HCT116 (cell line): ENCODE measurements around the gene GRIFIN. TPM values are rescaled to one million over a fixed set of nuclear protein-coding genes. Genes with fewer than 3 reads are reported as not detected.

Experiments used
- ATAC-seq: fragments of 200-7000 bp; cut with Tn5 transposase; 2 replicates; pipeline ENCODE4 v1.9.1; 2020; ENCODE audit warnings: mild to moderate bottlenecking, moderate library complexity
- BruUV-seq: library from RNA; stranded (reverse); fragments of 400-500 nt; replicated peaks from 2 replicates; lab custom pipeline; 2021; lab: Mats Ljungman, UMichigan
- CTCF ChIA-PET: fragments of 300-600 bp; sonication (Branson Sonifier 250); formaldehyde crosslinking; loops from one replicate; lab custom pipeline; 2021; ENCODE audit warnings: antibody characterized with exemption; lab: Charles Lee
- POLR2A ChIA-PET: fragments of 300-600, 350-600 bp; sonication (Branson Sonifier 250); formaldehyde crosslinking; loops from one replicate; lab custom pipeline; 2021; ENCODE audit warnings: antibody characterized with exemption; lab: Charles Lee
- RAD21 ChIA-PET, 2 experiments: fragments of 300-600 bp; sonication (Branson Sonifier 250); formaldehyde crosslinking; loops; one replicate each; lab custom pipeline; 2023; ENCODE audit warnings: low total read pairs in 2 of 2; ENCODE audit not compliant: uncharacterized antibody in 2 of 2, unreplicated experiment in 2 of 2, low non-redundant PET in 1 of 2; lab: Charles Lee
- DNase-seq: peaks from one replicate; pipeline ENCODE4 v3.0.0-alpha.2; 2010; ENCODE audit warnings: low read depth, low spot score
- H2AFZ ChIP-seq: fragments of 200-600 bp; shearing (Covaris generic), sonication (generic); 2 replicates; pipeline ENCODE4 v1.6.1; 2017; ENCODE audit warnings: low read depth, mixed run types, mixed read lengths, antibody characterized with exemption, low read length; ENCODE audit not compliant: poor library complexity, severe bottlenecking
- H3K27ac ChIP-seq: 2 replicates; pipeline ENCODE4 v1.5.1; 2012; ENCODE audit warnings: low read depth, low read length
- H3K27me3 ChIP-seq: fragments of 200-600 bp; sonication (generic); 2 replicates; pipeline ENCODE4 v1.6.1; 2016; ENCODE audit warnings: mixed run types, low read length, mixed read lengths; ENCODE audit not compliant: insufficient read depth
- H3K36me3 ChIP-seq, 2 experiments: fragments of 200-500 bp in 1 of 2; fragments of 200-600 bp in 1 of 2; sonication (Bioruptor generic) in 1 of 2; sonication (generic) in 1 of 2; 2 replicates each; pipeline versions ENCODE4 v1.5.1 to v1.6.1; 2014 to 2016; ENCODE audit warnings: low read length in 2 of 2, inconsistent platforms in 1 of 2, mixed read lengths in 1 of 2, mixed run types in 1 of 2; ENCODE audit not compliant: insufficient read depth in 2 of 2, control insufficient read depth in 1 of 2
- H3K4me1 ChIP-seq, 2 experiments: fragments of 200-600 bp in 1 of 2; sonication (generic) in 1 of 2; 2 replicates each; pipeline versions ENCODE4 v1.5.1 to v1.6.1; 2012 to 2017; ENCODE audit warnings: low read length in 2 of 2, inconsistent platforms in 1 of 2, mild to moderate bottlenecking in 1 of 2, mixed read lengths in 1 of 2, mixed run types in 1 of 2, moderate library complexity in 1 of 2; ENCODE audit not compliant: insufficient read depth in 2 of 2, control insufficient read depth in 1 of 2
- H3K4me2 ChIP-seq: fragments of 200-600 bp; sonication (generic); 2 replicates; pipeline ENCODE4 v1.6.1; 2017; ENCODE audit warnings: mixed run types, low read length, mixed read lengths
- H3K4me3 ChIP-seq, 2 experiments: fragments of 200-600 bp in 1 of 2; sonication (generic) in 1 of 2; replicated peaks in 1 of 2; 2 replicates each; pipeline ENCODE4 v1.5.1; 2011 to 2016; ENCODE audit warnings: low read length in 2 of 2, control low read depth in 1 of 2, low read depth in 1 of 2, mild to moderate bottlenecking in 1 of 2, mixed read lengths in 1 of 2, mixed run types in 1 of 2
- H3K79me2 ChIP-seq: fragments of 200-600 bp; sonication (generic); 2 replicates; pipeline ENCODE4 v1.6.1; 2017; ENCODE audit warnings: mild to moderate bottlenecking, mixed run types, low read length, moderate library complexity, mixed read lengths; ENCODE audit not compliant: insufficient read depth
- H3K9ac ChIP-seq: fragments of 200-600 bp; sonication (generic); 2 replicates; pipeline ENCODE4 v1.6.1; 2016; ENCODE audit warnings: low read length, mixed read lengths
- H3K9me2 ChIP-seq: fragments of 200-600 bp; sonication (generic), shearing (Covaris generic); 2 replicates; pipeline ENCODE4 v1.6.1; 2017; ENCODE audit warnings: mixed run types, mild to moderate bottlenecking, moderate library complexity; ENCODE audit not compliant: insufficient read depth
- H3K9me3 ChIP-seq, 2 experiments: fragments of 200-500 bp in 1 of 2; fragments of 200-600 bp in 1 of 2; sonication (Bioruptor generic) in 1 of 2; sonication (generic) in 1 of 2; 2 replicates each; pipeline ENCODE4 v1.6.1; 2014 to 2017; ENCODE audit warnings: low read length in 2 of 2, mixed read lengths in 2 of 2, inconsistent platforms in 1 of 2, low read depth in 1 of 2, mild to moderate bottlenecking in 1 of 2, mixed run types in 1 of 2, moderate library complexity in 1 of 2; ENCODE audit not compliant: control insufficient read depth in 1 of 2, insufficient read depth in 1 of 2
- H4K20me1 ChIP-seq: fragments of 200-600 bp; sonication (generic), shearing (Covaris generic); 2 replicates; pipeline ENCODE4 v1.6.1; 2017; ENCODE audit warnings: mixed run types, mild to moderate bottlenecking, moderate library complexity; ENCODE audit not compliant: insufficient read depth
- CBX3 ChIP-seq: IDR thresholded peaks from 2 replicates; pipeline ENCODE4 v1.6.1; 2012; ENCODE audit warnings: low read depth
- CEBPB ChIP-seq: IDR thresholded peaks from 2 replicates; pipeline ENCODE4 v1.6.1; 2012; ENCODE audit warnings: low read depth
- EGR1 ChIP-seq: IDR thresholded peaks from 2 replicates; pipeline ENCODE4 v1.6.1; 2012; ENCODE audit warnings: low read depth
- EZH2 ChIP-seq: fragments of 200-600 bp; sonication (generic); IDR thresholded peaks from 2 replicates; pipeline ENCODE4 v1.6.1; 2017; ENCODE audit warnings: antibody characterized with exemption, mixed run types
- EZH2phosphoT487 ChIP-seq: fragments of 200-600 bp; IDR thresholded peaks from 2 replicates; pipeline ENCODE4 v1.6.1; 2018; ENCODE audit warnings: antibody characterized with exemption, borderline replicate concordance
- FOSL1 ChIP-seq: IDR thresholded peaks from 2 replicates; pipeline ENCODE4 v1.6.1; 2012; ENCODE audit warnings: low read depth
- POLR2AphosphoS5 ChIP-seq: IDR thresholded peaks from 2 replicates; pipeline ENCODE4 v1.6.1; 2011; ENCODE audit warnings: mild to moderate bottlenecking, low read depth, low read length, moderate library complexity
- SIN3A ChIP-seq: IDR thresholded peaks from 2 replicates; pipeline ENCODE4 v1.6.1; 2012; ENCODE audit warnings: low read depth
- SP1 ChIP-seq: IDR thresholded peaks from 2 replicates; pipeline ENCODE4 v1.6.1; 2012; ENCODE audit warnings: low read depth
- SRF ChIP-seq: IDR thresholded peaks from 2 replicates; pipeline ENCODE4 v1.6.1; 2012; ENCODE audit warnings: low read depth
- TCF7L2 ChIP-seq: IDR thresholded peaks from 2 replicates; pipeline ENCODE4 v1.7.0; 2011; ENCODE audit warnings: borderline replicate concordance, inconsistent platforms; ENCODE audit not compliant: insufficient read depth, insufficient read length; ENCODE audit errors: extremely low read depth
- YY1 ChIP-seq: IDR thresholded peaks from 2 replicates; pipeline ENCODE4 v1.6.1; 2011; ENCODE audit warnings: low read length, low read depth, moderate library complexity, mild to moderate bottlenecking; ENCODE audit not compliant: insufficient replicate concordance; ENCODE audit errors: extremely low read depth
- ZFX ChIP-seq: fragments of 450-650 bp; IDR thresholded peaks from 2 replicates; pipeline ENCODE4 v1.6.1; 2017
- ZNF274 ChIP-seq: fragments of 200-500 bp; sonication (Bioruptor generic); IDR thresholded peaks from 2 replicates; pipeline ENCODE4 v1.6.1; 2014; ENCODE audit warnings: mild to moderate bottlenecking, low read depth, low read length, inconsistent platforms
- intact Hi-C: fragments of 100-400 bp; cut with micrococcal nuclease; formaldehyde crosslinking; loops from 2 replicates; pipeline ENCODE4 v1.10.0; 2022
- total RNA-seq: library from RNA; stranded (reverse); gene quantifications from one replicate; pipeline ENCODE4 v1.2.1, GENCODE V29; 2021; ENCODE audit not compliant: unreplicated experiment
- TF ChIP-seq, protein P1 (sequence below): IDR thresholded peaks from 2 replicates; pipeline ENCODE4 v1.6.1; 2012
- TF ChIP-seq, protein P2 (sequence below): IDR thresholded peaks from 2 replicates; pipeline ENCODE4 v1.6.1; 2012; ENCODE audit warnings: low read depth
- TF ChIP-seq, protein P3 (sequence below): IDR thresholded peaks from 2 replicates; pipeline ENCODE4 v1.6.1; 2012

GRIFIN gene
- total RNA-seq, 1 experiment from 2014 or later = not detected

DNA sequence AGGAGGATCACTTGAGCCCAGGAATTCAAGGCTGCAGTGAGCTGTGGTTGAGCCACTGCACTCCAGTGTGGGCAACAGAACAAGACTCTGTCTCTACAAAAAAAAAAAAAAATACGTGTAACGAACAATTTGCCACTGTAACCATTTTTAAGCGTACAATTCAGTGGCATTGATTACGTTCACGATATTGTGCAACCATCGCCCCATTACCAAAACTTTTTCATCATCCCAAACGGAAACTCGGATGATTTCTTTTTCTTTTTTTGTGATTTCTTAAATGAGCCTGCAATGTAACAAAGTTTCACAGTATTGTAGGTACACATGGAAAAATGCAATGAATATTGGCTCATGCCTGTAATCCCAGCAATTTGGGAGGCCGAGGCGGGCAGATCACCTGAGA, 9.5 kb downstream of the GRIFIN start (continued):
- TF ChIP-seq, protein P1, sequence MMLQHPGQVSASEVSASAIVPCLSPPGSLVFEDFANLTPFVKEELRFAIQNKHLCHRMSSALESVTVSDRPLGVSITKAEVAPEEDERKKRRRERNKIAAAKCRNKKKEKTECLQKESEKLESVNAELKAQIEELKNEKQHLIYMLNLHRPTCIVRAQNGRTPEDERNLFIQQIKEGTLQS = no peak
- TF ChIP-seq EZH2phosphoT487 (no peak), TCF7L2 (no peak), SRF (no peak), YY1 (no peak), EGR1 (no peak)
- TF ChIP-seq, protein P2, sequence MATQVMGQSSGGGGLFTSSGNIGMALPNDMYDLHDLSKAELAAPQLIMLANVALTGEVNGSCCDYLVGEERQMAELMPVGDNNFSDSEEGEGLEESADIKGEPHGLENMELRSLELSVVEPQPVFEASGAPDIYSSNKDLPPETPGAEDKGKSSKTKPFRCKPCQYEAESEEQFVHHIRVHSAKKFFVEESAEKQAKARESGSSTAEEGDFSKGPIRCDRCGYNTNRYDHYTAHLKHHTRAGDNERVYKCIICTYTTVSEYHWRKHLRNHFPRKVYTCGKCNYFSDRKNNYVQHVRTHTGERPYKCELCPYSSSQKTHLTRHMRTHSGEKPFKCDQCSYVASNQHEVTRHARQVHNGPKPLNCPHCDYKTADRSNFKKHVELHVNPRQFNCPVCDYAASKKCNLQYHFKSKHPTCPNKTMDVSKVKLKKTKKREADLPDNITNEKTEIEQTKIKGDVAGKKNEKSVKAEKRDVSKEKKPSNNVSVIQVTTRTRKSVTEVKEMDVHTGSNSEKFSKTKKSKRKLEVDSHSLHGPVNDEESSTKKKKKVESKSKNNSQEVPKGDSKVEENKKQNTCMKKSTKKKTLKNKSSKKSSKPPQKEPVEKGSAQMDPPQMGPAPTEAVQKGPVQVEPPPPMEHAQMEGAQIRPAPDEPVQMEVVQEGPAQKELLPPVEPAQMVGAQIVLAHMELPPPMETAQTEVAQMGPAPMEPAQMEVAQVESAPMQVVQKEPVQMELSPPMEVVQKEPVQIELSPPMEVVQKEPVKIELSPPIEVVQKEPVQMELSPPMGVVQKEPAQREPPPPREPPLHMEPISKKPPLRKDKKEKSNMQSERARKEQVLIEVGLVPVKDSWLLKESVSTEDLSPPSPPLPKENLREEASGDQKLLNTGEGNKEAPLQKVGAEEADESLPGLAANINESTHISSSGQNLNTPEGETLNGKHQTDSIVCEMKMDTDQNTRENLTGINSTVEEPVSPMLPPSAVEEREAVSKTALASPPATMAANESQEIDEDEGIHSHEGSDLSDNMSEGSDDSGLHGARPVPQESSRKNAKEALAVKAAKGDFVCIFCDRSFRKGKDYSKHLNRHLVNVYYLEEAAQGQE = no peak

DNA sequence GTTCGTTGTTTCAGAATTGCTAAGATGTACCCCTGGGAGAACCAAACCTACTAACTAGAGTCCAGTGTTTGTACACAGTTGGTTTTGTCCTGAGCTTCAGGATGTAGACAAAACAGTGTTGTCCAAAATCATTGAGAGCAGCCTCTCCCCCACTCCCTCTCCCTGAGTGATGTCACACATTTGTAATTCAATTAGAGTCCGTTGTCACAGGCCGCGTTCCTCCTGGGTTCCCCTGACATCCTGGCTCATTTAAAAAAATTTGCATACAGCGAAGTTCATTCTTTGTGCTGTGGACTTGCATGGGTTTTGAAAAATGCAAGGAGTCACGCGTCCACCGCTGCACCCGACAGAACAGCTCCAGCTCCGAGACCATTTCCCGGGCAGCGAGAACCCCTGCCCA, 10.3 kb downstream of the GRIFIN start:
- no peak overlapping the region for H2AFZ ChIP-seq
- TF ChIP-seq TCF7L2 (no peak), CEBPB (no peak), ZNF274 (no peak), EZH2 (no peak), FOSL1 (no peak), SIN3A (no peak), EGR1 (no peak), SRF (no peak), SP1 (no peak), ZFX (no peak), CBX3 (no peak), YY1 (no peak), POLR2AphosphoS5 (no peak)
- TF ChIP-seq, protein P2 = no peak
- TF ChIP-seq, protein P3, sequence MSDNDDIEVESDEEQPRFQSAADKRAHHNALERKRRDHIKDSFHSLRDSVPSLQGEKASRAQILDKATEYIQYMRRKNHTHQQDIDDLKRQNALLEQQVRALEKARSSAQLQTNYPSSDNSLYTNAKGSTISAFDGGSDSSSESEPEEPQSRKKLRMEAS = no peak
- H3K4me1 ChIP-seq = peaks cover 0 to 7% of the 10 kb centered on the region in 2 experiments; a peak in 2 of 4 replicates
- H3K4me3 ChIP-seq = no peak overlapping the region
- no TSS peak for BruUV-seq
- no peak overlapping the region for H3K4me2 ChIP-seq
- H3K9me3 ChIP-seq = no peaks in the 10 kb centered on the region
- H3K79me2 ChIP-seq = no peaks in the 10 kb centered on the region
- H3K36me3 ChIP-seq = no peaks in the 10 kb centered on the region
- ChIA-PET CTCF (interaction anchor here (2.1 kb wide), 1 partner anchor 14 kb away, joined by 8 read pairs; no protein-coding TSS in a partner anchor), RAD21 (no interaction called here), POLR2A (no interaction called here)
- no peak overlapping the region for H3K27ac ChIP-seq
- ATAC-seq (no peak), DNase-seq (no peak)
- H3K9me2 ChIP-seq = no peaks in the 10 kb centered on the region
- no peaks in the 10 kb centered on the region for H4K20me1 ChIP-seq
- H3K9ac ChIP-seq = no peak overlapping the region
- intact Hi-C loops = loop anchor here (5.0 kb wide), 2 partner anchors 91 to 889 kb away; partner anchors contain the start of genes BRAT1 and IQCE
- H3K27me3 ChIP-seq = no peaks in the 10 kb centered on the region
